Cardiac fibroblast (primary cell): ENCODE data around the gene PSMA2.

ENCODE experiments used
- DNase-seq, 2 donors: peaks; one replicate each; pipeline versions ENCODE4 v3.0.0 to v3.0.0-alpha.2; 2010; ENCODE audit warnings: low read depth in 2 of 2
- H3K4me3 ChIP-seq, 2 donors: replicated peaks in 1 of 2; 1 replicate in 1 of 2; 2 replicates in 1 of 2; pipeline ENCODE4 v1.5.1; 2011; ENCODE audit warnings: low read depth in 2 of 2, low read length in 2 of 2, mild to moderate bottlenecking in 2 of 2, moderate library complexity in 1 of 2
- TF ChIP-seq, protein P1 (sequence below): IDR thresholded peaks from one replicate; pipeline ENCODE4 v1.5.1; 2011; ENCODE audit warnings: low read depth, mild to moderate bottlenecking, low read length, inconsistent platforms

PSMA2 gene

DNA sequence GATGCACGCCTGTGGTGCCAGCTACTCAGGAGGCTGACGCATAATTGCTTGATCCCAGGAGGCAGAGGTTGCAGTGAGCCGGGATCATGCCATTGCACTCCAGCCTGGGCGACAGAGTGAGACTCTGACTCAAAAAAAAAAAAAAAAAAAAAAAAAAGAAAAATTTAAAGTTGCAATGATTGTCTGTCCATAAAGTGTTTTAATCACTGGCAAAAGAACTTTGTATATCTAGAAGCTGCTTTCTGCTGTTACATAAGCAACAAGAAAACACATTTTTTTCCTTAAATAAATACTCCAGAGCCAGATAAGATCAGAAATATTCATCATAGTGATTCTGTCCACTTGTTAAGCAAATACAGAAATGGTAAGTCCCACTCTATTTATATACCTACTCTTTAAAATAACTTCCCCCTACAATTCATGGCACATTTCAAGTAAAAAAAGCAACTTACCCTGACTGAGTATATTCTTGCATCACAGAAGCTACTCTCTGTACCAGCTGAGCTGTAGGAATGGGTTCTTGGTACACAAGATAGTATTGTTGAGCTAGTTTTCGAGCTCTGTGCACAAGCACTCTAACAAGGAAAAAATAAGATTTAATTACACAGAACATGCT is 7.6 kb downstream of the PSMA2 start:
- TF ChIP-seq, protein P1, sequence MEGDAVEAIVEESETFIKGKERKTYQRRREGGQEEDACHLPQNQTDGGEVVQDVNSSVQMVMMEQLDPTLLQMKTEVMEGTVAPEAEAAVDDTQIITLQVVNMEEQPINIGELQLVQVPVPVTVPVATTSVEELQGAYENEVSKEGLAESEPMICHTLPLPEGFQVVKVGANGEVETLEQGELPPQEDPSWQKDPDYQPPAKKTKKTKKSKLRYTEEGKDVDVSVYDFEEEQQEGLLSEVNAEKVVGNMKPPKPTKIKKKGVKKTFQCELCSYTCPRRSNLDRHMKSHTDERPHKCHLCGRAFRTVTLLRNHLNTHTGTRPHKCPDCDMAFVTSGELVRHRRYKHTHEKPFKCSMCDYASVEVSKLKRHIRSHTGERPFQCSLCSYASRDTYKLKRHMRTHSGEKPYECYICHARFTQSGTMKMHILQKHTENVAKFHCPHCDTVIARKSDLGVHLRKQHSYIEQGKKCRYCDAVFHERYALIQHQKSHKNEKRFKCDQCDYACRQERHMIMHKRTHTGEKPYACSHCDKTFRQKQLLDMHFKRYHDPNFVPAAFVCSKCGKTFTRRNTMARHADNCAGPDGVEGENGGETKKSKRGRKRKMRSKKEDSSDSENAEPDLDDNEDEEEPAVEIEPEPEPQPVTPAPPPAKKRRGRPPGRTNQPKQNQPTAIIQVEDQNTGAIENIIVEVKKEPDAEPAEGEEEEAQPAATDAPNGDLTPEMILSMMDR: no peak
- no peak overlapping the region for H3K4me3 ChIP-seq
- DNase-seq: no peak

DNA sequence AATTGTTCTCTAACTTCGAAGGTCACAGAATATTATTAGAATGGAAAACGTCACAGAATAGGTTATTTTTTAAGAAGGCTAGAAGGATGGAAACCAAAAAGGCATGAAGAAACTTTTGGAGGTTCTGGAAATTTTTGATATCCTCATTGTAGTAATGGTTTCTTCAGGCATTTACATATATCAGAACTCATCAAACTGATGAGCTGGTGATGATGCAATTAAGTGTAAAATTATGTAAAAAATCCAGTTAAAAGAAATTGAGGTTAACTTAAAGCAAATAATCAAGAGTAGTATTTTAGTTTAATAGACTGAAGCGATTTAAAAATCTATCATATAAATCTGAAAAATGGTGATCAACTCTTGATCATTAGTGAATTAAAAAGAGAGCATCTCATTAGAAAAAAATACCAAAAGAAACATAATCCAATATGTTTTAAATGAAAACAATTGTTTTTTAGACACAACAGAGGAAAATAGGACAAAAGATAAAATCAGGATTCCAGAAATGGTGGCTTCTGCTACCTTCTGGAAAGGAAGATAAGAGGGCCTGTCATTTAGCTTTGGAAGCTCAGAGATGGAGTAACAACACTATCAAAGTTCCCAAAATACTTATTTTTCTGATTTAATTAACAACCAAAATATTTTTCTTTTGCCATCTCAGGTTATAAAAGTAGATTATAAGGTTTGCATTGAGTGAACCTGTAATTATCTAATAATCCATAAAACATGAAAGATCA is 9.8 kb downstream of the PSMA2 start:
- no peak overlapping the region for H3K4me3 ChIP-seq
- TF ChIP-seq, protein P1: no peak
- DNase-seq: no peak

DNA sequence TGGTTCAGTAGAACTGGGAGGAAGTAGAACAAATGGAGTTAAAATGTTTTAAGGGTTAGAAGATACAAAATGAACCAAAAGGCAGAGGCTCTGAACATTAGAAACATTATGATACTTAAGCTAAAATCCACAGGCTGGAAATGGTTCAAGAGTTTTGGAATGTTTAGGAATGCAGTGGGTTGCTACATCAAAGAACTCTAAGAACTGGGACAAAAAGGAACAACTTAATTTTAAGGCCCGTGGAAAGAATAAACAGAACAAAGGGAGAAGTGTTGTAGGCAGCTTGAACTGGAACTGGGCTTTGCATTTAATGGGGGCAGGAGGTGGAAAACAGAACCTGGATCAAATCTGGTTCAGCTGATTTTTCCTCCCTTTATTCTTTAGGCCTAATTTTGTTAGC is 16.6 kb downstream of the PSMA2 start:
- no peak overlapping the region for H3K4me3 ChIP-seq

DNA sequence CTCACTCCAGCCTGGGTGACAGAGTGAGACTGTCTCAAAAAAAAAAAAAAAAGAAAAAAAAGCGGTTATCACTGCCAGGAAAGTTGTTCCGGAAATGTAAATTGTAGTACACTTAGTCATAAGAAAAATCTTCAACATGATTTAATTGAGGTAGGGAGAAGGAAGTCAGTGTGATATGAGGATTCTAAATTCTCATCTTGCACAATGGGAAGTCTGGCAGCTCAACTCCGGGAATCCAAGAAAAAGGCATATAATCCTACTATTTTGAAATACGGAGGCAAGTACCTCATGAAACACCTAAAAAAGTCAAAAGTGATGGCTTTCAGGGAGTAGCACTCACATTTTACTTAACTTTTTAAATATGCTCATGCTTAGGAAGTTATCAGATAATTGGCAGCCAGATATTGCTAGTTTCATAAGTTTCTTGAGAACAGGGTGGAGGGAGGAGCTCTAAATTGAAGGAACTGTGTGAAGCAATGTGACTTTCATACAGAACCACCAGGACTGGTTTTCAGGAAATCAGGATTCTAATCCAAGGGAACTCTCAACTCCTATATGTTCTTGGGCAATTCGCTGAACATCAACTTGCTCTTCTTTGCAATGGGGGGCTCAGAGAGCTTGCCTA is 17.4 kb downstream of the PSMA2 start:
- TF ChIP-seq, protein P1: no peak
- peak; percentile 76 to 92 for DNase-seq
- H3K4me3 ChIP-seq: no peak overlapping the region

More for the DNA sequence above, 16.6 kb downstream of the PSMA2 start:
- TF ChIP-seq, protein P1: no peak
- peak; percentile 36 to 76 for DNase-seq

DNA sequence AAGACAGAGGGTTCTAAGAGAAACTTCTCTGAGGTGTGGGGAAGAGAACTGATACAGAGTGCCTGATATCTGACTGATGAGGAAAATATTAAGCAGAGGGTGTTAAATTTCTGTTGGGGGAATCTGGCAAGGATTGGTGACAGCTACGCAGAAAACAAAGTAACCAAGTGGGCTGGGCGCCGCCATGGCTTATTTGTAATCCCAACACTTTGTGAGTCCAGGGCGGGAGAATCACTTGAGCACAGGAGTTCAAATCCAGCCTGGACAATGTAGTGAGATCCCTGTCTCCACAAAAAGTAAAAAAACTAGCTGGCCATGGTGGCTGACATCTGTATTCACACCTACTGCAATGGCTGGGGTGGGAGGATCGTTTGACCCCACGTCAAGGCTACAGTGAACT is 18.0 kb downstream of the PSMA2 start:
- no peak overlapping the region for H3K4me3 ChIP-seq
- TF ChIP-seq, protein P1: no peak
- peak in 1 of 2 donors; percentile 60 for DNase-seq

DNA sequence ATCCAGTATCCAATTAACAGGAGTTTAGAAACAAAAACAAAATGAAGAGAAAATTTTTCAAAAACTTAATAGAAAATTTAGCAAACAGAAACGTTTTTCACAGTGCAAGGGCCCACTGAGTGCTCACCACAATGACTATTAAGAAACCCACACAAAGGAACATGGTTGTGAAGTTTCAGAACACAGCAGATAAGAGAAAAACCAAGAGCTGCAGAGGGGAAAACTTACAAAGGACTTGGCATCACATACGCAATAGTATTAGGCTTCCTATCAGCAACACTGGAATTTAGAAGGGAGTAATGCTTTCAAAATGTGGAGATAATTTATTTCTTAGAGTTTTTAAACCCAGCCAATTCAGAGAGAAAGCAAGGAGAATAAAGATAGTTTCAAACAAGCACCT is 18.4 kb downstream of the PSMA2 start:
- peak; percentile 54 to 94 for DNase-seq
- TF ChIP-seq, protein P1: no peak
- H3K4me3 ChIP-seq: no peak overlapping the region
